GM21528 (cell line): ENCODE data around the gene PCCA.
"Not testable (repeated sequence)": the region's sequence is repeated elsewhere in the genome, so short reads cannot be mapped to it uniquely, and the experiment has no call there.

ENCODE experiments used
- ATAC-seq: cut with Tn5 transposase; IDR thresholded peaks from one replicate; pipeline ENCODE4 v1.9.1; 2021; ENCODE audit warnings: mild to moderate bottlenecking, moderate library complexity; ENCODE audit not compliant: unreplicated experiment, low FRiP score

Gene PCCA

DNA sequence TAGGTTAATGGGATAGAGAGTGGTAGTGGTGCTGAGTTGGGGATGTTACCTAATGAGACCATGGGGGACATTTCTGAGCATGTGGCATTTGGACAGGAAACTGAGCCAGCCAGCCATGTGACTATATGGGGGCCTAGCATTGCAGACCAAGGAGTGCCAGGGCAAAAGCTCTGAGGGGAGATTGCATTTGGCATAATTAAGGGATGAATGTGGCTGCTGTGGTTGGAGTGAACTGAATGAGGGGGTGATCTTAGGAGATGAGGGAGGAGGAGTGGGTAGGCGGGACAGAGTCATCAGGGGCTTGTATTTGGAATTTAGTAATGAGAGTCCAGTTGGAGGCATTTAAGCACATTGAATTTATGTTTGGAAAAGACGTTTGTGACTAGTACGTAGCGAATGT lies 6.6 kb downstream of the PCCA start:
- ATAC-seq = no peak

- ATAC-seq = no peak
These were observed 7.6 kb downstream of the PCCA start for GRCh38 chr13:100096526-100096925.

DNA sequence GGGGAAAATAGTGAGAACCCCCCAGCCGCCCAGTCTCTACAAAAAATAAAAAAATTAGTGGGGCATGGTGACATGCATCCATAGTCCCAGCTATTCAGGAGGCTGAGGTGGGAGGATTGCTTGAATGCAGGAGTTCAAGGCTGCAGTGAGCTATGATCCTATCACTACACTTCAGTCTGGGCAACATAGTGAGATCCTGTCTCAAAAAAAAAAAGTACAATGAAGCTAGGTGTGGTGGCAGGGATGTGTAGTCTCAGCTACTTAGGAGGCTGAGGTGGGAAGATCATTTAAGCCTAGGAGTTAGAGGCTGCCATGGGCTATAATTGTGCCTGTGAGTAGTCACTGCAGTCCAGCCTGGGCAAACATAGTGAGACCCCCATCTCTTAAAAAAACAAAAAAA lies 8.9 kb downstream of the PCCA start:
- ATAC-seq = no peak

DNA sequence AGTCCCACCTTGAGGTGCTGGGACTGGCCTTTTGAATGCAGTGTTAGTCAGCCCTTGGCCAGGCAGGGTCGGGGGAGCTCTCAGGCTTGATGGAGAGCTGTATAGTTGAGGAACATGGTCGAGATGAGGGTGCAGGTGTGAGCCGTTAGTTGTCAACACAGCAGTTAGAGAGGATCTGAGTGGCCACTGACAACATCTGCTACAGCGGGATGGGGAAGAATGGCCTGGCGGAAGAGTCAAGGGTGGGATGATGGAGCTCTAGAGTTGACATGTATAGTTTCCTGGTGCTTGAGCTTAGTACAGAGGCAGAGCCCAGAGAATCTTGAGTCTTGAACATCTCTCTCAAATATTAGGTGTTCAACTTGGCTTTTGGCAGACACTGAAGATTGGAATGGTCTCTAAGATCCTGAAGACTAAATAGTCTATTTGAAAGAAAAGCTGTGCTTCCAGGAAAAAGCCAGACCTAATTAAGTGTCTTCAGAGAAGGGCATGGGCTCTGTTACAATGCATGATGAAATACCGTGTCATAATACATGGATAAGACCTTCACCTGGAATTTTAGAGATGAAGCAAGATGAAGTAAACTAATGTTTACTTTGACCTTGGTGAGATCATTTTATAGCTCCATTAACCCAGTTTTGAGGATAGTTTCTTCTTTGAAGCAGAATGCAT lies 9.7 kb downstream of the PCCA start:
- ATAC-seq = no peak

- ATAC-seq = not testable (repeated sequence)
These were observed 10.2 kb downstream of the PCCA start for GRCh38 chr13:100099117-100099445.

DNA sequence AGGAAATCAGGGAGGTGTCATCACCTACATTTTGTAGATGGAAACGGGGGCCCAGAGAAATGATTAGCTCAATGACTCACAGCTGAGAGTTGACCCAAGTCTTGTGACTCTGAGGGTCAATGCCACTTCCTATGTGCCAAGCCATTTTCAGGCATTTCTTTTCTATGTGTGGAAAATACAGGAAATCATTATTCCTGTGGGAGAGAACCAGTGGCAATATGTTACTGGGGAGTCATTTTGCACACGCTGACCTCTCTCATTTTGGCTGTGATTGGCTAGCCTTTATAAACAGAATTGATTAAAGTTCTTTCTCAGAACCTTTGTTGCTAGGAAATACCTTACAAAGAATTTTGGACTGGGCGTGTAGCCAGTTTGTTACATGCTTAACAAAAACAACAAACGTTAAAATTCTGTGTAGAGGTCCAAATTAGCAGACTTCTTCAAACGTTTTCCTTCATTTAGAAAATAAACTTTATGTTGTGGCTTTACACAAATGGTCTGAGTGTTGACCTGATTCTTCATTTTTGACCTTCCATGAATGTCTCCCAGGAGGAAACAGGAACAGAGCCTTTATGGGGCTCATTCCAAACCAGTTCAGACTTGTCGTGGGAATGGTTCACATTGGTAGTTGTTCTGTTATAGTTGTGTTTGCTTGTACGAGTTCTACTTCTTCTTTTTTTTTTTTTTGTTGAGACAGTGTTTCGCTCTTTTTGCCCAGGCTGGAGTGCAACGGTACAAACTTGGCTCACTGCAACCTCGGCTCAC lies 11.4 kb downstream of the PCCA start:
- ATAC-seq = no peak

DNA sequence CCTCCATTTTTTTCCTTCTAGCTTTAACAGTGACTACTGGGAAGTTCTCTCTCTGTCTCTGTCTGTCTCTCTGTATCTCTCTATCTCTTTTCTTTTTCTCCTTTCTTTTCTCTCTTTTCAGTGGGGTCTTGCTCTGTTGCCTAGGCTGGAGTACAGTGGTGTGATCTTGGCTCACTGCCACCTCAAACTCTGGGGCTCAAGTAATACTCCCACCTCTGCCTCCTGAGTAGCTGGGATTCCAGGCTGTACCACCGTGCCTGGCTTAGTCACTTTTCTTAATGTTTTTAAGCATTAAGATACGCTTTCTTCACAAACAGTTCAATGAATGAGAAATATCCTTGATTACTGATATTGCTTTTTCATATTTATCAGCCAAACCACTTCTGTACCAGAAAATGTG lies 13.1 kb downstream of the PCCA start:
- no peak for ATAC-seq

- ATAC-seq = no peak
These were observed 17.1 kb downstream of the PCCA start for GRCh38 chr13:100106005-100106404.

GRCh38 chr13:100106705-100107104 lies 17.8 kb downstream of the PCCA start:
- no peak for ATAC-seq

DNA sequence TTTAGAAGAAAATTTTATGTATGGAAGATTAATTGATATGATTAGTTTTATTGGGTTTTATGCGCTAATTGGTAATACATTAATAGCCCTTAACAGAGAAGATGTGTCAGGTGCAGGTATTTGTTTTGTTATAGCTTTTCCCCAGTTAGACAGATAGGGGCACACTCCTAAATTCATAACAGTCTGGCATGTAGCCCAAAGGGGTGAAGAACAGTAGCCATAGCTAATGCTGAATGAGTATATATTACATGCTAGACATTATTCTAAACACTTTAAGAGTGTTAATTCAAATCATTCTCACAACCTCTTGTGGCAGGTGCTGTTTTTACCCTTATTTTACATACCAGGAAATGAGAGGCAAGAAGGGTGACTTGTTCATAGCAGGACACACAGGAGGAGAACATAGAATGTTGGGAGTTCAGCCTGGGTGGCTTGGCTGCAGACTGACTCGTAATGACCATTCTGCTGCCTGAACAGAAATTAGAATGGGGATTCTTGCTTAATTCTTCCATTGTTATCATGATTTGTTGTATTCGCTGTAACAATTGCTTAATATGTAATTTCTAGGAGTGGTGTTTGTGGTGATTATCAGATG lies 20.1 kb downstream of the PCCA start:
- peak; percentile 71 for ATAC-seq

GRCh38 chr13:100110269-100110668 lies 21.4 kb downstream of the PCCA start:
- ATAC-seq = no peak

- no peak for ATAC-seq
These were observed 23.4 kb downstream of the PCCA start for GRCh38 chr13:100112186-100112838.

DNA sequence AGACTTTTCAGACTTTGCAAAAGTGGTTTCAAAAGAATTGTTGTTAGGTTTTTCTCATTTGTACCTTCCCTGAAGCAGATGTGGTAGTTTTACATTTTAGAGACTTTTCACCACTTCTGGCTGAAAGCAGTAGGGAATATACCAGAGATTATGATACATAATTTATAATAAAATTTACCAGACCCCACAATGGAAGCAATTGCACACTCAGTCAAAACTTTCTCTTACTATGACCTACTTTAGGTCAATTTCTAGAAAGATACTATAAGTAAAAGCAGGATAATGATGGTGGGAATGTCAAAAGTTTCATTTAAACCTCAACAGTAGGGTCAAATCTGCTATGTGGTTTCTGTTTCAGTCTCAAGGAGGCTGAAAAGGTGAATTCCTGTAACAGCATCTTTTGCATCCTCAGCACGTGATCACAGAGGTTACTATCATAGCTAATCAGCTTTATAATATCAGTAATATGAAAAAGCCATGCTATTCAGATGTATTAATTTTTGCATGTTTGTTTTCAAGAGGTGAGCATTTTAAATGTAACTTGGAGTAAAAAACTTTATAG lies 26.9 kb downstream of the PCCA start:
- peak; percentile 63 for ATAC-seq

DNA sequence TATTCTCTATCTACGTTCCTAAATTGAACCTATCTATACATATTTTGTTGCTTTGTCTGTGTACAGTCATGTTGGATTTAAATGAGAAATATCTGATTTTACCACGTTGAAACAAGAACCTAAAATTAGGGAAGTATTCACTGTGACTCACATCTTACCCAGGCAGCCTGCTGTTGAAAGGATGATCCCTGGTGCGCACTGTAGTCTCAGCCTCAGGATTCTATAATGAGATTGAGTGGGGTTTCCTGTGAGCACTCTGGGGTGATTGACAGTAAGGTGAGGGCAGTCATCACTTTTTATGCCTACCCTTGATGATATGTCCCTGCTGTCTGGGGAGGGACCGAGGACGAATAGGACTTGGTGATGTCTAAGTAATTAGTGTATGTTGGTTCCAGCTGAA lies 35.4 kb downstream of the PCCA start:
- ATAC-seq = no peak

DNA sequence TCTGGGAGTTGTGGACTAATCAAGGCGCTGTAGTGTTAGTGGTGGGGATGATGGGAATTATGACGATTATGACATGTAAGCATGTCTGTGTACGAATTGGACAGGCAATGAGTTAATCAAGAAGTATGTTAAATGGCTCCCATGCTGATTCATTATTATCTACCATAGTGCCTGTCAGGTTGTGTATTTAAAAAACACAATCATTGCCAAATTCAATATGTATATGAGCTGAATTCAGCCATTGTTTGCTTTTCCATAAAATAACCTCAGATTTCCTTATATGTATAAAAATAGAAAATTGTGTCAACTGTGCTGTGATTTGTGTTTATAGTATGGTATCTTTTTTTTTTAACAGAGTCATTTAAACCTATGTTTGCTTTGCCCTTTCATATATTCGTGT lies 37.1 kb downstream of the PCCA start:
- no peak for ATAC-seq

- no peak for ATAC-seq
These were observed 39.5 kb downstream of the PCCA start for GRCh38 chr13:100128373-100128772.

DNA sequence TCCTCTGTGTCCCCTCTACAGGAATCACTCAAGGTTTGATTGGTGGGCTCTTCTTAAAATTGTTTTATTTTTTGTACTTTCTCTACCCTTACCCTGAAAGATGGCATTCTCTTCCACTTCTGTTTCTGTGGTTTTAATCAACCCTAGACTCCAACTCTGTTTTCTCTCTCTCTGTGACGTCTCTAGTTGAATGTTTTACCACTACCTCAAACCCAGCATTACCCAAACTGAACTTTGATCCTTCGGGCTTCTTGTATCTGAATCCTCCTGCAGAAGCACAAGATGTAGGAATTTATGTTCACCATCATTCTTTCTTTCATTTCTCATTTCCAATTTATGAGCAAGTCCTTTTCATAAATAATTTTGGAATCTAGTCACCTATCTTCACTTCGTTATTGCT lies 39.9 kb downstream of the PCCA start:
- no peak for ATAC-seq

DNA sequence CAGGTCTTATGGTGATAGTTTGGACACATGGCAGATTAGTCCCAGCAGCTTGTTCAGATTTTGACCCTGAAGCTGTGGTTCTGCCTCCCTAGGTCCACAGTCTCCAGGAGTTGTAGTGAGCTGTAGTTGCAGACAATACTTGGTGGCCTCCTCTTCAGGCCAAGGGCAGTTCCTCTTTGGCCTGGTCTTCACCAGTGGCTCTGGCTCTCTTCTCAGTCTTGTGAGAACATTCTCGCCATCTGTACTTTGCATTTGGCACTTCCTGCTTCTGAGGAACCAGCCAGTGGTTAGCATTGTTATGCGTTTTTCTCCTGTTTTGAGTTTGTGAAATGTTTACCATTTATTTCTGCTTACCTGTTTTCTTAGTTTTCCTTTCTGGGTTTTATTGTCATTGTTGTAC lies 40.7 kb downstream of the PCCA start:
- peak; percentile 75 for ATAC-seq

- no peak for ATAC-seq
These were observed 41.2 kb downstream of the PCCA start for GRCh38 chr13:100130092-100130491.

DNA sequence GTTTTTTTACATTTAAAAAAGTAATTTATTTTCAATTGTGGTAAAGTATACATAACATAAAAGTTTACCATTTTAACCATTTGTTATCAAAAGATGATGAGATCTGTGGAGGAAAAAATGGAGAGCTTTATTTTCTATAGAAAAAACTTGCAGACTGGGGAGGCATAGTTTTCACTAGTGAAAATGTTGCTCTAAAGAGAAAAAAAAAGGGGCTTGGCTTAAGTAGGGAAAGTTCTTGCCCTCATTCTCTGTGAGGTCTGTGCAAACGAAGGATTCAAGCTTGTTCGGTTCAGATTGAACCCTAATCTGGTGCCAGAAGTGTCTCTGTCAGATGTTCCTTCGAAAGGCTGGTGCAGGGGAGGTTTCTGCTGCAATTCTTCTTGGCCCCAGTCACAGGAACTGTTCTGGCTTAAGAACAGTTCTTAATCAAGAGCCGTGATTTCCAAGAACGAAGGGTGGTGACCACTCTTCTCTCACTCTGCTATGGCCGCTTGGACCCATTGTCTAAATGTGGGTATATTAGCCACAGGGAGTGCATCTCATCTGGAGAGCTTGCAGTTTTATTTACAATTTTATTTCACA lies 42.1 kb downstream of the PCCA start:
- no peak for ATAC-seq
